GM12878 (cell line): ENCODE results near the gene ZMYND12. TPM values are rescaled to one million over a fixed set of nuclear protein-coding genes. Genes with fewer than 3 reads are reported as not detected.

Source experiments
- CEBPB ChIP-seq, 2 experiments: fragments of 150-350 bp in 1 of 2; IDR thresholded peaks; 2 replicates each; pipeline ENCODE4 v1.6.1; 2012 to 2014; ENCODE audit warnings: low read depth in 2 of 2, low read length in 2 of 2, borderline replicate concordance in 1 of 2, inconsistent platforms in 1 of 2
- CEBPZ ChIP-seq: fragments of 150-350 bp; IDR thresholded peaks from 2 replicates; pipeline ENCODE4 v1.6.1; 2016; ENCODE audit warnings: low read depth, low read length
- EGR1 ChIP-seq, 2 experiments: IDR thresholded peaks; 1 replicate in 1 of 2; 2 replicates in 1 of 2; pipeline ENCODE4 v1.6.1; 2011 to 2012; ENCODE audit warnings: low read depth in 2 of 2, low read length in 2 of 2, borderline replicate concordance in 1 of 2, mild to moderate bottlenecking in 1 of 2, moderate library complexity in 1 of 2
- FOS ChIP-seq: IDR thresholded peaks from 3 replicates; pipeline ENCODE4 v1.6.1; 2011; ENCODE audit warnings: borderline replicate concordance; ENCODE audit not compliant: insufficient read length; ENCODE audit errors: extremely low read depth
- NKRF ChIP-seq: fragments of 450-650 bp; conservative IDR thresholded peaks from 2 replicates; pipeline ENCODE4 v1.6.1; 2017; ENCODE audit warnings: mild to moderate bottlenecking, moderate library complexity
- RBBP5 ChIP-seq: fragments of 200-600 bp; sonication (generic); conservative IDR thresholded peaks from 2 replicates; pipeline ENCODE4 v1.6.1; 2016
- SIX5 ChIP-seq: IDR thresholded peaks from 2 replicates; pipeline ENCODE4 v1.6.1; 2011; ENCODE audit warnings: mild to moderate bottlenecking, low read depth, low read length, moderate library complexity; ENCODE audit not compliant: severe bottlenecking
- ZBTB4 ChIP-seq: fragments of 450-650 bp; formaldehyde crosslinking; IDR thresholded peaks from 2 replicates; pipeline ENCODE4 v1.4.0; 2022; ENCODE audit warnings: mild to moderate bottlenecking, moderate library complexity
- polyA plus RNA-seq, 11 experiments: library from polyadenylated mRNA; depleted of rRNA in 4 of 11; unstranded in 6 of 11; stranded (reverse) in 5 of 11; fragments of >200 nt; fragmentation: Nextera tagmentation in 4 of 11; fragmentation: Illumina TruSeq in 1 of 11; extraction: Ambion mirVana in 4 of 11; extraction: Trizol in 1 of 11; gene quantifications; 1 replicate in 1 of 11; 2 replicates in 10 of 11; pipeline versions ENCODE4 v1.2.1 to v1.2.3, GENCODE V29; 2011 to 2016; ENCODE audit warnings: inconsistent platforms in 2 of 11, missing spikeins in 2 of 11, low read depth in 1 of 11
- total RNA-seq, 4 experiments: library from RNA; depleted of rRNA in 3 of 4; stranded (reverse); fragments of >200 nt in 3 of 4; fragmentation: Illumina TruSeq in 1 of 4; extraction: Trizol in 1 of 4; gene quantifications; 2 replicates each; pipeline versions ENCODE4 v1.2.1 to v1.2.3, GENCODE V29; 2013 to 2021

The ZMYND12 gene
- total and polyA plus RNA-seq, 10 of the 15 experiments (the other 5 are each of a cell fraction or from before 2014, with no cell fraction given), result 0.26 to 1.4 (median 0.67) TPM

DNA sequence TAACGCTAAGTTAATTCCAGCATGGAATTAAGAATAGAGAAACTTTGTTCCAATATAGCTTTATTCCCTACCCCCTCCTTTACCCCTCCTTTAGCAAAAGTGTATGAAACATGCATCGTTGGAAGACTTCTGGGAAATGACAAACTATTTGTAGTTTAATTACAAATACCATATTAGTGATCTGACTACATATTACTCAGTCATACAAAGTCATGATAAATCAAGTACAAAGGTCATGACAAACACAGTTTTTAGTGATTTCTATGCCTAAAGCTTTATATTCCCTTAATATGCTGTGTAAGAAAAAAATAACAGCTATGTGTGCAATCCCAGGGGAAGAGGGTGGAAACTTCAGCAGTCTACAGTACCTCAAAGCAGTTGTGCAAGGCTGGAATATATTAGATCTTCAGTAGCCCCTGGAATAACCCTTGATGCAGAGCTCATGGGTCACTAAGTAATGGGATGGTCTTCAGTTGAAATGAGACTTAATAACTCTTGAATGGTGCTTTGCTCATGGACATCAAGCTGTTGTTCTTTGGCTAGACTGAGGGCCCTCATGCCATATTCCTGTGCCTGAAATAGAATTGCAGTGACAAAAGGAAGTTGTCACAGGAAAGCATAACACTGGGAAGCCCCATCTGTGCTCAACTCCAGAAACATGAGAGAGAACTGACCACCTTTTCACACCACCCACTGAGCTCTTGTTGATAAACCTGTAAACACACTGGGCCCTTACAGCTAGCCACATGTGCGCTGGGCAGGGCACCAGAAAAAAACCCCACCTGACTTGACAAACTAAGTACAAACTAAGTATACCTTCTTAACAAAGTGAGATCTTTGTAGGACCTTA, 25.3 kb downstream of the ZMYND12 start (continued):
- no peak for TF ChIP-seq FOS
- TF ChIP-seq NKRF, result no peak
- no peak for TF ChIP-seq SIX5
- TF ChIP-seq EGR1 (IDR thresholded peaks at IDR 0.05; ENCODE audit: borderline replicate concordance in 1 of 2, low read depth in 2 of 2, low read length in 2 of 2), result no peak
- TF ChIP-seq CEBPB (IDR thresholded peaks at IDR 0.05; ENCODE audit: borderline replicate concordance in 1 of 2, low read depth in 2 of 2, low read length in 2 of 2), result no peak
- no peak for TF ChIP-seq RBBP5
- no peak for TF ChIP-seq CEBPZ
- TF ChIP-seq ZBTB4 (CRISPR knock-in tag), result no peak
